GM10266 (cell line): ENCODE data around the gene FOXN1.

Experiments
- DNase-seq: peaks from one replicate; pipeline ENCODE4 v3.0.0; 2012; ENCODE audit errors: extremely low spot score
- CTCF ChIP-seq: IDR thresholded peaks from 2 replicates; pipeline ENCODE4 v1.5.1; 2012; ENCODE audit warnings: mild to moderate bottlenecking, low read depth; ENCODE audit not compliant: control insufficient read depth, insufficient read depth; ENCODE audit errors: missing control alignments

The FOXN1 gene

DNA sequence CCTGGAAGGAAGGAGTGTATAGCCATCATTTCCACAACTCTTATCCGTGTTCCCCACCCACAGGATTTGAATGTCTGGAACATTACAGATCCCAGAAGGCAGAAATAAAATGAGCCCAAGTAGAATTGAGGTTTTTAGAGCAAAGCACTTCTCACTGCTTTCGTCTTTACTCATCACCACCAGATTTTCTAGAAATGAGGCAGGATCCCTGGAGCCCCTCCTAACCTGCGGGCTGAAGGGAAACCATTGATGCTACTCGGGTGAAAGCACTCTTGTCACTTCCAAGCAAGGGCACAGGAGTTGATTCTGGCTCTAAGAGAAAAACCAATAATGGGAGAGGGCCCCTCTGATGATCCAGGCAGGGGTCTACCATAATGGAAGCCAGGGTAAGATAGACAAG, 73.4 kb downstream of the FOXN1 start:
- DNase-seq, result no peak
- TF ChIP-seq CTCF, result no peak

DNA sequence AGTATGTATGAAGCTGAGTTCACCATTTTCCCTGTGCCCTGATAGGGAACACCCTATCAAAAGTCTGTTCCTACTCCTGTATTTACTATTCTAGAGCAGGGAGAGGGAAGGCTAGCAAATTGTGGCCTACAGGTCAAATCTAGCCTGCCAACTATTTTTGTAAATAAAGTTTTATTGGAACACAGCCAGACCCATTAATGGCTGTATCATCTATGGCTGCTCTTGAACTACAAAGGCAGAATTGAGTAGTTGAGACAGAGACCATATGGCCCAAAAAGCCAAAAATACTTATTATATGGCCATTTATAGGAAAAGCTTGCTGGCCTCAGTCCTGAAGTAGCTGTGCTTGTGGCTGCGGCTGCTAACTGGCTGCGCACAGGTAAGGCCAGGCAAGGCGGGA, 74.8 kb downstream of the FOXN1 start:
- no peak for DNase-seq
- TF ChIP-seq CTCF, result no peak

DNA sequence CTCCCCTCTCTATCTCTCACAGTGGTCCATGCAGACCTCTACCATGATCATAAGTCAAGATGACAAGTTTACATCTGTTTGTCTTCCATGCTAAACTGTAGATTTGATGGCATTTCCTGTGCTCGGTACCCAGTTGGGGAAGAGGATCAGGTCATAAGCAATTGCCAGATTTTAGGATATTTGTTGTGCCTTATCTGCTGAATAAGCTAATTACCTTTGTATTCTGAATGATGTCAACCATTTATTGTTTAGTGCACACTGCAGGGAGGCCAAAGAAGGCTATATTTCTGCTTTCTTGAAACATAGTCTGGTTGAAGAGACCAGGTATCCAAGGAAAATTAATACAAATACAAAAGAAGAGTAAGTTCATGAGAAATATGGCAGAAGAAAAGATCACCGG, 76.4 kb downstream of the FOXN1 start:
- TF ChIP-seq CTCF, result no peak
- DNase-seq, result no peak

DNA sequence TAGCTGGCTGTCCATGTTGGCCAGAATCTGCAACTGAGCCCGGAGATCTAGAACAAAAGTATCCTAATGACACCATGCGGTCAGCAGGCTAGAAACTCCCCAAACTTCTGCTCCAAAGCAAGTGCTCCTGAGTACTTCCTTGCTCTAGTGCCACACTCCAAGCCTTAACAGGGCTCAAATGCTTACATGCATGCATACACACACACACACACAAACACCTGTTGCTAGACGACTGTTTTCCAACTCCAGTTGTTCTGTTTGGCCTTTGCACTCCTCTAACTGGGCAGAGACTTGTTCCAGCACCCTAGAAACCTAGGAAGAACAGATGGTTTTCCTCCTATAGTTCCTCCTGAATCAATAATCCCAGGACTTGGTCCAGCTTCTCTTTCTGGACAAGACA, 78.3 kb downstream of the FOXN1 start:
- DNase-seq, result no peak
- TF ChIP-seq CTCF, result no peak

GRCh38 chr17:28585851-28586250, 79.7 kb downstream of the FOXN1 start:
- no peak for TF ChIP-seq CTCF
- DNase-seq, result no peak
